ENCODE measurements around the gene DIP2C. TPM values are rescaled to one million over a fixed set of nuclear protein-coding genes. Genes with fewer than 3 reads are reported as not detected.
A peak's percentile ranks its signal among the peaks of the same experiment; 100 is the strongest.

Gene DIP2C
- total and polyA plus RNA-seq, 2 donors from 2014 or later, result 6.2 to 22.6 TPM

GRCh38 chr10:510415-510881 is 179.0 kb downstream of the DIP2C start:
- no peak for FAIRE-seq
- intact Hi-C loops (cut with DNase I), result loop anchor here (5.0 kb wide), 1 partner anchor 282 kb away; no protein-coding TSS in a partner anchor
- Histone ChIP-seq H3K9me3 (ENCODE audit: control insufficient read depth in 2 of 3, insufficient read depth in 1 of 3, low read length in 3 of 3) (no peaks in the 10 kb centered on the region), H3K4me1 (ENCODE audit: control insufficient read depth in 2 of 3, insufficient read depth in 2 of 3, low read depth in 1 of 3, low read length in 3 of 3) (peaks cover 3 to 7% (median 3%) of the 10 kb centered on the region in 3 donors), H3K4me3 (ENCODE audit: low read length in 3 of 3) (no peak overlapping the region), H3K27ac (ENCODE audit: low read depth in 2 of 2, low read length in 2 of 2) (peak overlapping the region in 1 of 2 donors; percentile 2), H3K9ac (ENCODE audit: low read length in 3 of 3) (peak overlapping the region in 1 of 3 donors; percentile 26), H3K36me3 (ENCODE audit: control insufficient read depth in 2 of 3, insufficient read depth in 3 of 3, low read length in 3 of 3) (no peaks in the 10 kb centered on the region), H3K27me3 (ENCODE audit: control insufficient read depth, insufficient read depth, low read length) (no peaks in the 10 kb centered on the region)
- no peak for TF ChIP-seq CTCF (IDR thresholded peaks at IDR 0.05; ENCODE audit: borderline replicate concordance, extremely low read depth, insufficient read depth)
- DNase-seq, result peak in 1 of 5 donors; percentile 39

- intact Hi-C loops (cut with DNase I), result loop anchor here (5.0 kb wide), 1 partner anchor 283 kb away; no protein-coding TSS in a partner anchor
- no peaks in the 10 kb centered on the region for H3K36me3 ChIP-seq (ENCODE audit: control insufficient read depth in 2 of 3, insufficient read depth in 3 of 3, low read length in 3 of 3)
- H3K27ac ChIP-seq (ENCODE audit: low read depth in 2 of 2, low read length in 2 of 2), result no peak overlapping the region
- H3K4me1 ChIP-seq (ENCODE audit: control insufficient read depth in 2 of 3, insufficient read depth in 2 of 3, low read depth in 1 of 3, low read length in 3 of 3), result peaks cover 3 to 7% (median 3%) of the 10 kb centered on the region in 3 donors
- DNase-seq (peak in 1 of 5 donors; percentile 34), FAIRE-seq (no peak)
- no peaks in the 10 kb centered on the region for H3K27me3 ChIP-seq (ENCODE audit: control insufficient read depth, insufficient read depth, low read length)
- TF ChIP-seq CTCF (IDR thresholded peaks at IDR 0.05; ENCODE audit: borderline replicate concordance, extremely low read depth, insufficient read depth), result no peak
- H3K9me3 ChIP-seq (ENCODE audit: control insufficient read depth in 2 of 3, insufficient read depth in 1 of 3, low read length in 3 of 3), result no peaks in the 10 kb centered on the region
- no peak overlapping the region for H3K9ac ChIP-seq (ENCODE audit: low read length in 3 of 3)
- no peak overlapping the region for H3K4me3 ChIP-seq (ENCODE audit: low read length in 3 of 3)
Observed at GRCh38 chr10:509361-510102, 179.9 kb downstream of the DIP2C start.

- H3K4me3 ChIP-seq (ENCODE audit: low read length in 3 of 3), result no peak overlapping the region
- DNase-seq, result no peak
- no peak overlapping the region for H3K27ac ChIP-seq (ENCODE audit: low read depth in 2 of 2, low read length in 2 of 2)
- H3K4me1 ChIP-seq (ENCODE audit: control insufficient read depth in 2 of 3, insufficient read depth in 2 of 3, low read depth in 1 of 3, low read length in 3 of 3), result peaks cover 3% of the 10 kb centered on the region in 3 donors
- H3K36me3 ChIP-seq (ENCODE audit: control insufficient read depth in 2 of 3, insufficient read depth in 3 of 3, low read length in 3 of 3), result no peaks in the 10 kb centered on the region
- no peak overlapping the region for H3K9ac ChIP-seq (ENCODE audit: low read length in 3 of 3)
- intact Hi-C loops (cut with DNase I), result no loop called here
- H3K27me3 ChIP-seq (ENCODE audit: control insufficient read depth, insufficient read depth, low read length), result no peaks in the 10 kb centered on the region
- H3K9me3 ChIP-seq (ENCODE audit: control insufficient read depth in 2 of 3, insufficient read depth in 1 of 3, low read length in 3 of 3), result no peaks in the 10 kb centered on the region
- no peak for FAIRE-seq
- TF ChIP-seq CTCF (IDR thresholded peaks at IDR 0.05; ENCODE audit: borderline replicate concordance, extremely low read depth, insufficient read depth), result no peak
Observed at GRCh38 chr10:508726-509125, 180.7 kb downstream of the DIP2C start.

Data from kidney (tissue), 14 donors.